Trophoblast cell (in vitro differentiated cells and primary cell): ENCODE measurements around the gene MDM1.

Experiments used
- DNase-seq, 2 donors: peaks; one replicate each; pipeline ENCODE4 v3.0.0-alpha.2; 2016
- H2AFZ ChIP-seq: 2 replicates; pipeline ENCODE4 v1.6.1; 2013; ENCODE audit warnings: low read length, moderate library complexity, mild to moderate bottlenecking; ENCODE audit not compliant: insufficient read depth, poor library complexity
- H2AK5ac ChIP-seq: 2 replicates; pipeline ENCODE4 v1.6.1; 2013; ENCODE audit warnings: mild to moderate bottlenecking, low read length
- H2BK120ac ChIP-seq: 2 replicates; pipeline ENCODE4 v1.6.1; 2013; ENCODE audit warnings: low read length, mild to moderate bottlenecking, moderate library complexity; ENCODE audit not compliant: insufficient read depth, poor library complexity
- H2BK12ac ChIP-seq: 2 replicates; pipeline ENCODE4 v1.6.1; 2013; ENCODE audit warnings: mild to moderate bottlenecking, low read length, moderate library complexity
- H2BK5ac ChIP-seq: 2 replicates; pipeline ENCODE4 v1.6.1; 2013; ENCODE audit warnings: low read length, low read depth, moderate library complexity, mild to moderate bottlenecking; ENCODE audit not compliant: poor library complexity
- H3K14ac ChIP-seq: 2 replicates; pipeline ENCODE4 v1.6.1; 2013; ENCODE audit warnings: mild to moderate bottlenecking, low read length
- H3K18ac ChIP-seq: 2 replicates; pipeline ENCODE4 v1.6.1; 2013; ENCODE audit warnings: mild to moderate bottlenecking, low read length
- H3K23ac ChIP-seq: 2 replicates; pipeline ENCODE4 v1.6.1; 2013; ENCODE audit warnings: low read length
- H3K27ac ChIP-seq: 2 replicates; pipeline ENCODE4 v1.5.1; 2013; ENCODE audit warnings: low read depth, mild to moderate bottlenecking, inconsistent platforms, low read length, moderate library complexity
- H3K27me3 ChIP-seq: 2 replicates; pipeline ENCODE4 v1.6.1; 2013; ENCODE audit warnings: inconsistent platforms, mild to moderate bottlenecking, low read length, moderate library complexity; ENCODE audit not compliant: insufficient read depth
- H3K36me3 ChIP-seq, 2 experiments: 1 replicate in 1 of 2; 2 replicates in 1 of 2; pipeline ENCODE4 v1.6.1; 2013; ENCODE audit warnings: low read length in 2 of 2, mild to moderate bottlenecking in 2 of 2, moderate library complexity in 1 of 2; ENCODE audit not compliant: insufficient read depth in 2 of 2, control insufficient read depth in 1 of 2
- H3K4ac ChIP-seq: 2 replicates; pipeline ENCODE4 v1.6.1; 2013; ENCODE audit warnings: low read depth, mild to moderate bottlenecking, low read length, moderate library complexity
- H3K4me1 ChIP-seq, 2 experiments: 1 replicate in 1 of 2; 2 replicates in 1 of 2; pipeline ENCODE4 v1.6.1; 2013; ENCODE audit warnings: low read length in 2 of 2, mild to moderate bottlenecking in 2 of 2, moderate library complexity in 1 of 2; ENCODE audit not compliant: insufficient read depth in 2 of 2, control insufficient read depth in 1 of 2
- H3K4me2 ChIP-seq: 2 replicates; pipeline ENCODE4 v1.6.1; 2013; ENCODE audit warnings: inconsistent platforms, mild to moderate bottlenecking, low read length, moderate library complexity
- H3K4me3 ChIP-seq: 2 replicates; pipeline ENCODE4 v1.5.1; 2013; ENCODE audit warnings: mild to moderate bottlenecking, low read depth, low read length, inconsistent platforms
- H3K79me1 ChIP-seq: one replicate; pipeline ENCODE4 v1.6.1; 2013; ENCODE audit warnings: low read length
- H3K79me2 ChIP-seq: 2 replicates; pipeline ENCODE4 v1.6.1; 2013; ENCODE audit warnings: low read length, mild to moderate bottlenecking; ENCODE audit not compliant: control insufficient read depth, insufficient read depth, poor library complexity
- H3K9ac ChIP-seq: 2 replicates; pipeline ENCODE4 v1.6.1; 2013; ENCODE audit warnings: mild to moderate bottlenecking, low read length
- H3K9me3 ChIP-seq: 2 replicates; pipeline ENCODE4 v1.6.1; 2013; ENCODE audit warnings: low read depth, mild to moderate bottlenecking, control low read depth, inconsistent platforms, low read length; ENCODE audit not compliant: insufficient read depth
- H4K12ac ChIP-seq: 2 replicates; pipeline ENCODE4 v1.6.1; 2013; ENCODE audit warnings: low read depth, mild to moderate bottlenecking, low read length, moderate library complexity
- H4K8ac ChIP-seq: 2 replicates; pipeline ENCODE4 v1.6.1; 2013; ENCODE audit warnings: low read depth, mild to moderate bottlenecking, low read length, moderate library complexity
- H4K91ac ChIP-seq: one replicate; pipeline ENCODE4 v1.6.1; 2013; ENCODE audit warnings: low read depth, mild to moderate bottlenecking, low read length, moderate library complexity
- WGBS: extraction: QIAGEN DNeasy Blood & Tissue Kit; methylation state at CpG from one replicate; pipeline ENCODE4 v1.1.7; 2013; ENCODE audit warnings: missing lambda C conversion rate; ENCODE audit not compliant: insufficient read length, insufficient coverage; ENCODE audit errors: extremely low coverage; 5-methylcytosine and 5-hydroxymethylcytosine counted together

The MDM1 gene

GRCh38 chr12:68348419-68348818 lies 16.3 kb upstream of the MDM1 start:
- DNase-seq: no peak
- no peak overlapping the region for H2AFZ ChIP-seq
- H3K23ac ChIP-seq: no peak overlapping the region
- H3K9ac ChIP-seq: no peak overlapping the region
- no peak overlapping the region for H2AK5ac ChIP-seq
- H3K79me2 ChIP-seq: no peaks in the 10 kb centered on the region
- H3K14ac ChIP-seq: no peak overlapping the region
- no peaks in the 10 kb centered on the region for H3K9me3 ChIP-seq
- no peak overlapping the region for H4K91ac ChIP-seq
- no peak overlapping the region for H4K12ac ChIP-seq
- no CpG with 5 or more reads among the region's 5 CpGs for WGBS
- no peaks in the 10 kb centered on the region for H3K27me3 ChIP-seq
- H3K4ac ChIP-seq: no peak overlapping the region
- no peak overlapping the region for H2BK5ac ChIP-seq
- H4K8ac ChIP-seq: no peak overlapping the region
- H3K79me1 ChIP-seq: no peaks in the 10 kb centered on the region
- no peak overlapping the region for H2BK12ac ChIP-seq
- no peak overlapping the region for H2BK120ac ChIP-seq
- H3K4me1 ChIP-seq: no peaks in the 10 kb centered on the region
- H3K4me2 ChIP-seq: no peak overlapping the region
- no peak overlapping the region for H3K4me3 ChIP-seq
- no peak overlapping the region for H3K27ac ChIP-seq
- H3K18ac ChIP-seq: no peak overlapping the region
- H3K36me3 ChIP-seq: no peaks in the 10 kb centered on the region

DNA sequence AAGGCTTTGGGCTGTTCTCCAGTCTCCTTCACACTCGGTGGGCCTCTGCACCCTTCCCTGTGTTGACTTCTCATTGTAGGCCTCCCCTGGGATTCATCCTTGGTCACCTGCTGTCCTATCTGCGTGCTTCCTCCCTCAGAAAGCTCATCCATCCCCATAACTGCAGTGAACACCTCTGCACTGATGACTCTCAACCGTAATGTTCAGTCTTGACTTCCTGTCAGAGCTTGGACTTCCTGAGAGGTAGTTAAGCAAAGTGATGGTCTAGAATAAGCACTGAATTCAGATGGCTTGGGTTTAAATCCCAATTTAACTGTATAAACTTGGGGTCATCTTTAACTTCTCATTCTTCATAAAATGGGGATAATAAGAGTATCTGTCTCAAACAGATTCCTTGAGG lies 13.6 kb upstream of the MDM1 start:
- H3K36me3 ChIP-seq: no peaks in the 10 kb centered on the region
- no peak overlapping the region for H2BK12ac ChIP-seq
- no peak overlapping the region for H2BK5ac ChIP-seq
- H3K4me2 ChIP-seq: no peak overlapping the region
- no peak overlapping the region for H2BK120ac ChIP-seq
- H3K4ac ChIP-seq: no peak overlapping the region
- H3K14ac ChIP-seq: no peak overlapping the region
- H4K12ac ChIP-seq: no peak overlapping the region
- no peak overlapping the region for H3K4me3 ChIP-seq
- no peak overlapping the region for H2AFZ ChIP-seq
- H3K79me1 ChIP-seq: no peaks in the 10 kb centered on the region
- DNase-seq: no peak
- no peak overlapping the region for H3K27ac ChIP-seq
- H4K8ac ChIP-seq: no peak overlapping the region
- no CpG with 5 or more reads among the region's 3 CpGs for WGBS
- H3K9me3 ChIP-seq: no peaks in the 10 kb centered on the region
- H4K91ac ChIP-seq: no peak overlapping the region
- H3K79me2 ChIP-seq: no peaks in the 10 kb centered on the region
- H3K4me1 ChIP-seq: no peaks in the 10 kb centered on the region
- H3K27me3 ChIP-seq: no peaks in the 10 kb centered on the region
- H2AK5ac ChIP-seq: no peak overlapping the region
- H3K18ac ChIP-seq: no peak overlapping the region
- no peak overlapping the region for H3K9ac ChIP-seq
- H3K23ac ChIP-seq: no peak overlapping the region

GRCh38 chr12:68344126-68344525 lies 12.0 kb upstream of the MDM1 start:
- no peak overlapping the region for H2BK5ac ChIP-seq
- no peaks in the 10 kb centered on the region for H3K9me3 ChIP-seq
- H2AK5ac ChIP-seq: no peak overlapping the region
- H3K4me1 ChIP-seq: peaks cover 2 to 4% of the 10 kb centered on the region in 2 experiments
- H3K9ac ChIP-seq: no peak overlapping the region
- H3K4me2 ChIP-seq: no peak overlapping the region
- H3K27me3 ChIP-seq: no peaks in the 10 kb centered on the region
- H3K4ac ChIP-seq: no peak overlapping the region
- H4K12ac ChIP-seq: no peak overlapping the region
- H3K79me2 ChIP-seq: no peaks in the 10 kb centered on the region
- no peak for DNase-seq
- no peak overlapping the region for H3K18ac ChIP-seq
- no peak overlapping the region for H3K23ac ChIP-seq
- WGBS: no CpG with 5 or more reads among the region's 2 CpGs
- H2AFZ ChIP-seq: no peak overlapping the region
- no peak overlapping the region for H3K4me3 ChIP-seq
- H3K79me1 ChIP-seq: no peaks in the 10 kb centered on the region
- H2BK120ac ChIP-seq: no peak overlapping the region
- H3K14ac ChIP-seq: no peak overlapping the region
- H2BK12ac ChIP-seq: no peak overlapping the region
- H3K27ac ChIP-seq: no peak overlapping the region
- no peak overlapping the region for H4K8ac ChIP-seq
- H3K36me3 ChIP-seq: no peaks in the 10 kb centered on the region
- H4K91ac ChIP-seq: no peak overlapping the region

GRCh38 chr12:68342966-68343365 lies 10.8 kb upstream of the MDM1 start:
- no CpG with 5 or more reads among the region's 3 CpGs for WGBS
- H3K9ac ChIP-seq: no peak overlapping the region
- no peaks in the 10 kb centered on the region for H3K79me1 ChIP-seq
- no peak overlapping the region for H3K4me2 ChIP-seq
- H4K8ac ChIP-seq: no peak overlapping the region
- no peak overlapping the region for H3K4me3 ChIP-seq
- no peaks in the 10 kb centered on the region for H3K79me2 ChIP-seq
- H3K36me3 ChIP-seq: no peaks in the 10 kb centered on the region
- H3K27me3 ChIP-seq: no peaks in the 10 kb centered on the region
- no peak for DNase-seq
- no peak overlapping the region for H2AFZ ChIP-seq
- H3K14ac ChIP-seq: no peak overlapping the region
- H3K4me1 ChIP-seq: peaks cover 2 to 4% of the 10 kb centered on the region in 2 experiments
- no peak overlapping the region for H4K91ac ChIP-seq
- H3K23ac ChIP-seq: no peak overlapping the region
- no peak overlapping the region for H4K12ac ChIP-seq
- H3K4ac ChIP-seq: no peak overlapping the region
- H2BK12ac ChIP-seq: no peak overlapping the region
- no peak overlapping the region for H3K27ac ChIP-seq
- no peak overlapping the region for H2BK120ac ChIP-seq
- no peak overlapping the region for H3K18ac ChIP-seq
- no peak overlapping the region for H2BK5ac ChIP-seq
- H2AK5ac ChIP-seq: no peak overlapping the region
- H3K9me3 ChIP-seq: no peaks in the 10 kb centered on the region
